ENCODE results near the gene VPS33B. TPM values are rescaled to one million over a fixed set of nuclear protein-coding genes. Genes with fewer than 3 reads are reported as not detected.

Gene VPS33B
- 19.2 and 22.4 TPM in 2 replicates for total RNA-seq

GRCh38 chr15:91022075-91022831 lies at the start of gene VPS33B:
Gene VPS33B (minus strand): TSS chr15:91022594. CDS start chr15:91022249, 345 bp downstream.
- Mint-ChIP-seq H3K27me3 (ENCODE audit: low read depth) (no peaks in the 10 kb centered on the region), H3K36me3 (ENCODE audit: low read depth) (peaks cover 3% of the 10 kb centered on the region), H3K27ac (peak within 1 kb of the TSS; percentile 87), H3K9me3 (no peaks in the 10 kb centered on the region), H3K4me1 (ENCODE audit: low read depth) (peaks cover 25% of the 10 kb centered on the region), H3K4me3 (ENCODE audit: low read depth) (peak within 1 kb of the TSS; percentile 97)
- intact Hi-C loops (cut with micrococcal nuclease) = loop anchor here (2.0 kb wide), 1 partner anchor 27 kb away; the partner anchor contains the start of gene PRC1
- peak; percentile 72 for DNase-seq (ENCODE audit: low spot score)

- DNase-seq (ENCODE audit: low spot score) = no peak
- Mint-ChIP-seq H3K36me3 (ENCODE audit: low read depth) (no peaks in the 10 kb centered on the region), H3K4me1 (ENCODE audit: low read depth) (no peaks in the 10 kb centered on the region), H3K4me3 (ENCODE audit: low read depth) (no peak overlapping the region), H3K27me3 (ENCODE audit: low read depth) (peaks cover 23% of the 10 kb centered on the region), H3K27ac (no peak overlapping the region), H3K9me3 (no peaks in the 10 kb centered on the region)
- intact Hi-C loops (cut with micrococcal nuclease) = no loop called here
These were observed 49.8 kb upstream of the VPS33B start for GRCh38 chr15:91072161-91072560.

GRCh38 chr15:91070872-91071271 lies 48.5 kb upstream of the VPS33B start:
- Mint-ChIP-seq H3K4me1 (ENCODE audit: low read depth) (no peaks in the 10 kb centered on the region), H3K36me3 (ENCODE audit: low read depth) (no peaks in the 10 kb centered on the region), H3K4me3 (ENCODE audit: low read depth) (no peak overlapping the region), H3K9me3 (no peaks in the 10 kb centered on the region), H3K27me3 (ENCODE audit: low read depth) (peaks cover 23% of the 10 kb centered on the region), H3K27ac (no peak overlapping the region)
- intact Hi-C loops (cut with micrococcal nuclease) = no loop called here
- no peak for DNase-seq (ENCODE audit: low spot score)

- no peak overlapping the region for H3K4me3 Mint-ChIP-seq (ENCODE audit: low read depth)
- no peaks in the 10 kb centered on the region for H3K36me3 Mint-ChIP-seq (ENCODE audit: low read depth)
- no peaks in the 10 kb centered on the region for H3K4me1 Mint-ChIP-seq (ENCODE audit: low read depth)
- peaks cover 23% of the 10 kb centered on the region for H3K27me3 Mint-ChIP-seq (ENCODE audit: low read depth)
- no peak for DNase-seq (ENCODE audit: low spot score)
- intact Hi-C loops (cut with micrococcal nuclease) = no loop called here
- H3K9me3 Mint-ChIP-seq = no peaks in the 10 kb centered on the region
- H3K27ac Mint-ChIP-seq = no peak overlapping the region
These were observed 46.6 kb upstream of the VPS33B start for GRCh38 chr15:91068966-91069365.

GRCh38 chr15:91068436-91068835 lies 46.0 kb upstream of the VPS33B start:
- no peak overlapping the region for H3K4me3 Mint-ChIP-seq (ENCODE audit: low read depth)
- H3K27me3 Mint-ChIP-seq (ENCODE audit: low read depth) = peaks cover 23% of the 10 kb centered on the region
- H3K4me1 Mint-ChIP-seq (ENCODE audit: low read depth) = no peaks in the 10 kb centered on the region
- H3K36me3 Mint-ChIP-seq (ENCODE audit: low read depth) = no peaks in the 10 kb centered on the region
- H3K9me3 Mint-ChIP-seq = no peaks in the 10 kb centered on the region
- DNase-seq (ENCODE audit: low spot score) = no peak
- intact Hi-C loops (cut with micrococcal nuclease) = no loop called here
- H3K27ac Mint-ChIP-seq = no peak overlapping the region

DNA sequence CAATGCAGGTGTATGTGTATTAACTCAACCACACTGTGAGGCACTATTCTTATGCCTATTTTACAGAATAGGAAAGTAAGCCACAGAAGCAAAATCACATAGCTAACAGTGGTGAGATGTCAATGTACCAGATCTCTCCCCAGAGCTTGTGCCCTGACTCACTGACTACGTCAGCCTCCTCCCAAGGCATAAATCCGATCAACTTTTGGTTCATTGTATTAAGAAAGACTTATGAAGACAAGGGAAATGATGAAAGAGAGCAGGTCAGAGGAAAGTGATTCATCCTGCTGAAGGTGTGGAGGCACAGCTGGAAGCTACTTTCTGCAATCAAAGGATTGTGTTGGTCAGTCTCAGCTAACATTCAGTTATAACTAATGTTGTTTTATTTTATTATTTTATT lies 44.6 kb upstream of the VPS33B start:
- no peaks in the 10 kb centered on the region for H3K36me3 Mint-ChIP-seq (ENCODE audit: low read depth)
- peaks cover 16% of the 10 kb centered on the region for H3K27me3 Mint-ChIP-seq (ENCODE audit: low read depth)
- no peaks in the 10 kb centered on the region for H3K4me1 Mint-ChIP-seq (ENCODE audit: low read depth)
- H3K4me3 Mint-ChIP-seq (ENCODE audit: low read depth) = no peak overlapping the region
- intact Hi-C loops (cut with micrococcal nuclease) = no loop called here
- H3K27ac Mint-ChIP-seq = no peak overlapping the region
- H3K9me3 Mint-ChIP-seq = no peaks in the 10 kb centered on the region
- no peak for DNase-seq (ENCODE audit: low spot score)

DNA sequence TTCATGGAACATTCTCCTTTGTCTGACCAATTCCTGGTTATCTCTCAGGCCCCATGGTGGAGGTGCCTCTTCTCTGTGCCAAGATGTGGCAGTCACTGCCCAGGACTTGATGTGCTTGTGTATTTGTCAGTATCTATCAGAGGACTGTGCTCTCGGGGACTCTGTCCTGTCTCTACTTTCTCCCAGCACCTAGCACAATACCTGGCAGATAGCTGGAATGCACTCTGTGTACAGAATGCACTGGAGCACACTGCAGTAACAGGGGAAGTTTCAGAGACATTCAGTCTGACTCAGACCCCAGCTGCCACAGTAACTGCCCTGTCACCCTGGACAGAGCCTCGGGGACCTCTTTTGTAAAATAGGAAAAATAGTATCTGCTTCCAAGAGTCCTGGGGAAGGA lies 43.1 kb upstream of the VPS33B start:
- no peak overlapping the region for H3K27ac Mint-ChIP-seq
- no peaks in the 10 kb centered on the region for H3K4me1 Mint-ChIP-seq (ENCODE audit: low read depth)
- no peaks in the 10 kb centered on the region for H3K9me3 Mint-ChIP-seq
- intact Hi-C loops (cut with micrococcal nuclease) = no loop called here
- no peak for DNase-seq (ENCODE audit: low spot score)
- H3K36me3 Mint-ChIP-seq (ENCODE audit: low read depth) = no peaks in the 10 kb centered on the region
- H3K27me3 Mint-ChIP-seq (ENCODE audit: low read depth) = peaks cover 12% of the 10 kb centered on the region
- H3K4me3 Mint-ChIP-seq (ENCODE audit: low read depth) = no peak overlapping the region

- Mint-ChIP-seq H3K27me3 (ENCODE audit: low read depth) (peaks cover 17% of the 10 kb centered on the region), H3K4me1 (ENCODE audit: low read depth) (no peaks in the 10 kb centered on the region), H3K36me3 (ENCODE audit: low read depth) (no peaks in the 10 kb centered on the region), H3K9me3 (no peaks in the 10 kb centered on the region), H3K27ac (no peak overlapping the region), H3K4me3 (ENCODE audit: low read depth) (no peak overlapping the region)
- no peak for DNase-seq (ENCODE audit: low spot score)
- intact Hi-C loops (cut with micrococcal nuclease) = no loop called here
These were observed 39.6 kb upstream of the VPS33B start for GRCh38 chr15:91061997-91062396.

DNA sequence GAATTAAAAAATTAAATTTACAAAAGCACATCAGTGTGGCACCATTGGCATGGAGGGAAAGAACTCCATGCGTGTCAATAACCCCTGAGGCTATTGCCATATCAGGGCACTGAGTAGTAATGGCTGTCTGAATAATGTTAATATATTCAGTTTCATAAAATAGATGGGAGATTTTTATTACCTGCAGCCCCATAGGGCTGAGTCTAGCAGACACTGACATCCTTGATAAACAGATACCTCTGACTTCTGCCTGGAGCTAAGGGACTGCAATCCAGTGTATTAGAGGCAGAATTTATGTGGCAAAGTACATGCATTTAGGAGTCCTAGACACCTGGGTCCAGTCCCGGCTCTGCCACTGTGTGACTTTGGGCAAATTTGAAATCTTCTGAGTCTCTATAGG lies 38.8 kb upstream of the VPS33B start:
- intact Hi-C loops (cut with micrococcal nuclease) = no loop called here

GRCh38 chr15:91055548-91056331 lies 33.3 kb upstream of the VPS33B start:
- Mint-ChIP-seq H3K36me3 (ENCODE audit: low read depth) (no peaks in the 10 kb centered on the region), H3K9me3 (no peaks in the 10 kb centered on the region), H3K27ac (no peak overlapping the region), H3K27me3 (ENCODE audit: low read depth) (peaks cover 55% of the 10 kb centered on the region), H3K4me3 (ENCODE audit: low read depth) (no peak overlapping the region), H3K4me1 (ENCODE audit: low read depth) (no peaks in the 10 kb centered on the region)
- DNase-seq (ENCODE audit: low spot score) = no peak
- intact Hi-C loops (cut with micrococcal nuclease) = loop anchor here (1.0 kb wide), 2 partner anchors 169 to 216 kb away; no protein-coding TSS in a partner anchor

More for the DNA sequence above, 38.8 kb upstream of the VPS33B start:
- DNase-seq (ENCODE audit: low spot score) = no peak
- Mint-ChIP-seq H3K4me3 (ENCODE audit: low read depth) (no peak overlapping the region), H3K36me3 (ENCODE audit: low read depth) (no peaks in the 10 kb centered on the region), H3K27me3 (ENCODE audit: low read depth) (peaks cover 24% of the 10 kb centered on the region), H3K27ac (no peak overlapping the region), H3K9me3 (no peaks in the 10 kb centered on the region), H3K4me1 (ENCODE audit: low read depth) (no peaks in the 10 kb centered on the region)

DNA sequence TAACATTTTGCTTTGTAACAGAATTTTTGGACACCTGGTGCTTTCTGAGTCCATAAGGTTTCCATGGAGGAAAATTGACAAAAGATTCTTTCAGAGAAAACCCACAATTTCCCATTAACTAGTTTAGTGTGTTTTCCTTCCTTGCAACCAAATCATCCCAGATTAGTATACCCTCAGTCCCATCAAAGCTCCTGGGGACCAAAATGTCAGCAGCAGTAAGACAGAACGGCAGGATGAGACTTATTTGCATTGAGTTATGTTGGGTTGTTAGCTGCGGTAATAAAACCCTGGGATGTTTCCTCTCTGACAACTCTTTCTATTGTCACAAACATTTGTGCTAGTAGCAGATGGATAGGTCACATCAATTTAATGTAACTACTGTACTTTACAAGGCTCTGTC lies 32.4 kb upstream of the VPS33B start:
- intact Hi-C loops (cut with micrococcal nuclease) = no loop called here

DNA sequence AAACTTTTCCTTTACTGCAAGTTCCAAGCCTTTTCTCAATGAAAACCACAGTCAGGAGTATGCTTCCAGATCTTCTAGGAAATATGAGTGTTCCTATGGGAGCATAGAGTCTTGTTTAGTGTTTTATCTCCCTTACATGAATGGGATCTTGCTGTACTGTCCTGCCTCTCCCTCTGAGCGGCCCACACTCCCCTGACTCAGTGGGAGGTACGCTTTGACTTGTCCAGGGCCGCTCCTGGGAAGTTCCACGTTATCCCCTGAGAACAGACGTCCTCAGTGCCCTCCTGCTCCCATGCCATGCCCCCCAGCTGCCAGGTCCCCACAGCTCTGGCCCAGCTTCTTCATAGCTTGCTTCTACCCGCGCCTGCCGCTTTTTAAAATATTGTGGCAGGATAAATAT lies 28.9 kb upstream of the VPS33B start:
- peaks cover 44% of the 10 kb centered on the region for H3K27me3 Mint-ChIP-seq (ENCODE audit: low read depth)
- intact Hi-C loops (cut with micrococcal nuclease) = no loop called here
- peaks cover 4% of the 10 kb centered on the region for H3K9me3 Mint-ChIP-seq
- no peaks in the 10 kb centered on the region for H3K36me3 Mint-ChIP-seq (ENCODE audit: low read depth)
- DNase-seq (ENCODE audit: low spot score) = no peak
- no peak overlapping the region for H3K27ac Mint-ChIP-seq
- H3K4me3 Mint-ChIP-seq (ENCODE audit: low read depth) = no peak overlapping the region
- H3K4me1 Mint-ChIP-seq (ENCODE audit: low read depth) = peaks cover 17% of the 10 kb centered on the region

More for the DNA sequence above, 32.4 kb upstream of the VPS33B start:
- Mint-ChIP-seq H3K4me3 (ENCODE audit: low read depth) (no peak overlapping the region), H3K27me3 (ENCODE audit: low read depth) (peaks cover 54% of the 10 kb centered on the region), H3K27ac (no peak overlapping the region), H3K36me3 (ENCODE audit: low read depth) (no peaks in the 10 kb centered on the region), H3K4me1 (ENCODE audit: low read depth) (peaks cover 1% of the 10 kb centered on the region), H3K9me3 (no peaks in the 10 kb centered on the region)
- no peak for DNase-seq (ENCODE audit: low spot score)

- Mint-ChIP-seq H3K27me3 (ENCODE audit: low read depth) (peaks cover 35% of the 10 kb centered on the region), H3K9me3 (peaks cover 8% of the 10 kb centered on the region), H3K4me3 (ENCODE audit: low read depth) (no peak overlapping the region), H3K4me1 (ENCODE audit: low read depth) (peaks cover 20% of the 10 kb centered on the region), H3K27ac (no peak overlapping the region), H3K36me3 (ENCODE audit: low read depth) (no peaks in the 10 kb centered on the region)
- intact Hi-C loops (cut with micrococcal nuclease) = loop anchor here (1.0 kb wide), 1 partner anchor 94 kb away; no protein-coding TSS in a partner anchor
- DNase-seq (ENCODE audit: low spot score) = no peak
These were observed 27.7 kb upstream of the VPS33B start for GRCh38 chr15:91050128-91050455.
